Kidney glomerular epithelial cell (primary cell): Measurements from ENCODE around the gene CTCFL.
"Not testable (repeated sequence)": the region's sequence is repeated elsewhere in the genome, so short reads cannot be mapped to it uniquely, and the experiment has no call there.

ENCODE experiments used
- DNase-seq: peaks from one replicate; lab custom pipeline; 2025; lab: John Stamatoyannopoulos, UW

CTCFL gene

DNA sequence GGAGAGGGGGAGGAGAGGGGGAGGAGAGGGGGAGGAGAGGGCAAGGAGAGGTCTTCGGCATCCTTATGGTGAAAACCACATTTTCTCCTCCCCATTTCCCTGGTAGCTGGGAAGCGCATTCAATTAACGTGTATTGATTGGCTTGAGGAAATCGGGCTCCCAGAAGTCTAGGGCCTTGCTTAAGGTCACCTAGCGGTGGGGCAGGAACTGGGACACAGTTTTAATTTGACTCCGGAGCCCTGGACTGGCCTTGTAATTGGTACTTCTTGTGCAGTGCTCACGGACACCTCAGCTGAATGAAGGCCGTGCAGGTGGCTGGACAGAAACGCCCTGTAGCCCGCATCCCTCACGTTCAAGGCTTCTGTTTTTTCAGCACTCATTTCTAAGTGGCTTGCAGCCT lies 42.8 kb downstream of the CTCFL start:
- no peak for DNase-seq

DNA sequence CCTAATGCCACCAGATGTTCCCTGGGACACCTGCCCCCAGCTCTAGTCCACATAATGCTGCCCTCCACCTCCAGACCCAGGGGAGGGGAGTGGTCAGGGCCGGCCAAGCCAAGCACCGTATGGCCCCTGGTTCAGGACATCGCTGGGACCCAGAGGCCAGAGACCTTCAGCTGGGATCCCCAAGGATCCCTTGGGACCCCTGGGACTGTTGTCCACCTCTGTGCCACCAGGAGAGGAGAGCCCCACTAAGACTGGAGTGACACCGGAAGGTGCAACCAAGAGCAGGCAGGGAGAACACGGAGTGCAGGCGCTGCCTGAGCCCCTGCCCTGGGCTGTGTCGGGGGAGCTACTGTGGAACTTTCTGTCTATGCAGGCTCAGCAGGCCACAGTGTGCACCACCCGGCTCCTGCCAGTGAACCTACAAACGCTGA lies 43.6 kb downstream of the CTCFL start:
- DNase-seq, result no peak

DNA sequence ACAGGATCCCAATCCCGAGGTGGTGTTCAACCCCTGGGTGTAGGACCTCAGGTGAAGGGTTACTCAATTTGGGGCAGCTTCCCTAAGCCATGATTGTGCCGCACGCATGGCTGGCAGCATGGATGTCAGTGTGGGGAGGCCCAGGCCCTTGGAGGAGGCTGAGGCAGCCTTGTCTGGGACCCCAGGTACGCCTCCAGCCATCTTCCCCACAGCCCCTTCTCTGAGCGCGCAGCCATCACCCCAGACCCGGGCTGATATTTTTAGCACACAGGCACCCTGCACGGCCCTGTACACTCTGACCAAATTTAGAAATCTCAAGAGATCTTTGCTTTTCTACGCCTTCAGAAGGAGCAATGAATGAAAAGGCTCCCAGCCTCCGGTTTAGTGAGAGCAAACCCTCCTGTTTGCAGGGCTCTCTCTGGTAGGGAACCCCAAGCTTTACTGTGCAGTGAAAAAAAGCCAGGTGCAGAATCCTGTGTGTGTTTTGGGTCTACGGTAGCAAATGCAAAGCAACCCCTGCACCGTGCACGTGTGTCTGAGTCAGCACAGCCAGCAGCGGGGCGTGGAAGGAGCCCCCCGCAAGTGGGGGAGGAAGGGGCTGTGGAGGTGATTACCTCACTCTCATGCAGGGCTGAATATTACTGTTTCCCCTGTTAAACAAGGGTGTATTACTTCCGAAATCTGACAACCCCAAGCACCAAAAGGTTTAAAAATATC lies 44.3 kb downstream of the CTCFL start:
- no peak for DNase-seq

DNA sequence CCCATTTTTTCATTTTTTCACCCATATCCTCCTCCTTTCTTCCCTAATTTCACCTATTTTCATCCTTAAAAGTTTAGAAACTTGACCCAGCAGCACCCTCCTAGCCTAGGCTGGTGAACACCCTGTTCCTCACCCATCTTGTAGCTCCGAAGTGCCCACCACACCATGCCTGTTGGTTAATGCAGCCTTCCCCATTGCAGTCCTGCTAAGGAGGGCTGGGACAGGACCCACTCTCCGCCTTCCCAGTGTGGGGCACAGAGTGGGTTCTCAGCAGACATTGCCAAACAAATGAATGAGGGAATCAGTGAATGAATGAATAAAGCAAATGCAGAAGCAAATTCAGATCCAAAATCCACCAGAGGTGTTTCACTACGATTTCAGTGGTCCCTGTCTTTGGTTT lies 45.7 kb downstream of the CTCFL start:
- DNase-seq, result no peak

DNA sequence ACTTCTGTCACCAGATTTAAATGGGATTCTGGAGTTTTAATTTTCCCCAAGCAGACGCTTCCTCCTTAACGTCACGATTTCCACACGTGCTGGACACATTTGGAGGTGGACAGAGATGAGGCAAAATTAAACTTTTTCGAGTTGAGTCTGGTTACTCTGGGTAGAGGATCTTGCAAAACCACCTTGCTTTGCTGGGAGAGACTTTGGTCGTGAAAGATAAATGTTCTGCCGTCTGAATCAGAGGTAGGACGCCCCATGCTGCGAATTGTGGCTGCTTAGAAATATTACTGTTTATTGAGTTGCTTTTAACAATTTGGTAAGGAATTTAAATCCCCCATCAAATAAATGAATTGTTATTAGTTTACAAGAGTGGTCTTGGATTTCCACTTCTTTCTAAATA lies 46.8 kb downstream of the CTCFL start:
- no peak for DNase-seq

DNA sequence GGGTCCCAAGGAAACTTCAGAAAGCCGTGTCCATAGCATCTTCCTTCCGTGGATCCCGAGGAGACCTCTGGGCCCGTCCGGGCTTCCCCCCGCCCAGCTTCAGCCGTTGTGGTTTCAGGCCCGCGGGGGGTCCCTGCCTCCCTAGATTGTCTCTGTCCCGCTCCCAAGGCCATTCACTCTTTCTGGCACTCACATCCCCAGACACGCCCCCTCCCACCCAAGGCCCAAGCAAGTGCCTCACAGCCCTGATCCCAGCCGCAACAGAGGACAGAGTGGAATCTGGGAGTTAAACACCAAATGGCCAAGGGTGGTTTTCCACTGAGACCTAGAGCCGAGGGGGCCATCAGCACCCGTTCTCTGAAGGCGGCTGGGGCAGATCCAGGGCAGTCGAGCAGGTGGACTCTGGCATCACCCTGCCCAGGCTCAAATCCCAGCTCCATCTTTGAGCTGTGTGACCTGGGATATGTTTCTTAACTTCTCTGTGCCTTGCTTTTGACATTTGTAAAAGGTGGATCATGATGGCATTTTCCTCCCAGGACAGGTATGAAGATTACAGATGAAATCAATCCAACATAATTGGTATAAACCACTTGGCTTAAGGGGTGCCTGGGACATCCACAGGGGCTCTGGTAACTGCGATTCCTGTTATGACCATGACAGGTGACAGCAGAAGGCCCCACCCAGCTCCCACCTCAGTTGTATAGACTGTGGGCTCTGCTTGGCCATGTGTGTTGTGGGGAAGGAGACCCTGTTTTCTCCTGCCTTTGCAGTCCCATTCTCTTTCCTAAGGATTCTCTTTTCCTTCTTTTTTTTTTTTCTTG lies 48.1 kb downstream of the CTCFL start:
- DNase-seq, result no peak

DNA sequence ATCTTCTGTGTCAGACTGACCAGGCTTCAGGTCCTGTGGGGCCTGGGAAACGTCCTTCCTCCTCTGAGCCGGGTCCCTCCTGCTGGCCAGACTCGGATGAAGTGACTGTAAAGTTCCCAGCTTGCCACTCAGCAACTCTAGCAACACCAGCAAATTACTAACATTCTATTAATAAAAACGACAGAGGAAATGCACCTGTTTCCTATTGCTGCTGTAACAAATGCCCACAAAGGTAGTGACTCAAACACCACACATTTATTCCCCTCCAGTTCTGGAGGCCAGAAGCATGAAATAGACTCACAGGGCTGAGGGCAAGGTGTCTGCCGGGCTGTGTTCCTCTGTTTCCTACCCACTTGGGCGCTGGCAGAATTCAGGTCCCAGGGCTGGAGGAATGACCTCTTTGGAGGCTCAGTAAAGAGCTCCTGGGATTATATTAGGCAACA lies 48.8 kb downstream of the CTCFL start:
- DNase-seq, result no peak

DNA sequence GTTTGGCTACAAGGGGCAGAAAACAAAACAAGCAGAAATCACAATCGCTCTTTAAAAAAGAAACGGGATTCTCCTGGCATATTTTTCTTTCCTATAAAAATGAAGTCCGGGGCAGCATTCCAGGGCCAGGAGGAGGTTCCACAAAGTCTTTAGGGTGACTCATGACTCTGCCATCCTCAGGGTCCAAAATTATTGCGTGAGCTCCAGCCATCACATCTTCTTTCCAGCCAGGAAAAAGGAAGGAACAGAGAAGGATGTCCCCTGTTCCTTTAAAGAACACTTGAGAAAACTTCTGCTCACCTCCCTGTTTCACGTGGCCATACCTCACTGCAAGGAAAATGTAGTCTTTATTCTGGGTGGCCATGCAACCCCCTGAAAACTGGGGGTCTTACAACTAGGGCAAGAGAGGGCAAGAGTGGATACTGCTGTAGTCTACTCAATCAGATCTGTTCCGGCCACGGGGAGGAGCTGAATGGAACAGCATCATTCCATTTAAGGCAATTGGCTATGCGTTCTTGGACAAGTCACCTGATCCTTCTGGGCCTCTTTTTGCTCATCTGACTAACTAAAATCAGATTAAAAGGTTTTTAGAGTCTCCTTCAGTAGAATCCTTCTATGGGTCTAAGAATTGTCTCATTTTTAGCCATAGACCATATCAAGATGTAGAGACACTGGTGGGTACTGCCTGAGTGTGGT lies 49.4 kb downstream of the CTCFL start:
- DNase-seq, result no peak

DNA sequence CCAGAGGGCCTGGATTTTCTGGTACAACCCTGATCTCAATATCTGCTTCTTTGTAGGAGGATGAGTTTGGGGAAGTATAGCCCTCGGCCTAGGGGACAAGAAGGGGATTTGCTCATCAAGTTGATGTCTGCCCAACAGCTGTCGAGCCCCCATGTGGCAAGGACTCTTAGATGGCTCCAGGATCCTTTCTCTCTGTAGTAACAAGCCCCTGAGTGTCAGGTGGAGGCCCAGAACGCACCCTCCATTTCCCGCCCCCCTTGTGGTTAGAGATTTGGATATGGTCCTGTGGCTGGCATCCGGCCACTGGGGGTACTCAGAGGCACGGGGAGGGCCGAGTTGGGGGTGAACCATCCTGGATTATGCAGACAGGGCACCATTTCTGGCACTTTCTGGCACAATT lies 50.1 kb downstream of the CTCFL start:
- no peak for DNase-seq

DNA sequence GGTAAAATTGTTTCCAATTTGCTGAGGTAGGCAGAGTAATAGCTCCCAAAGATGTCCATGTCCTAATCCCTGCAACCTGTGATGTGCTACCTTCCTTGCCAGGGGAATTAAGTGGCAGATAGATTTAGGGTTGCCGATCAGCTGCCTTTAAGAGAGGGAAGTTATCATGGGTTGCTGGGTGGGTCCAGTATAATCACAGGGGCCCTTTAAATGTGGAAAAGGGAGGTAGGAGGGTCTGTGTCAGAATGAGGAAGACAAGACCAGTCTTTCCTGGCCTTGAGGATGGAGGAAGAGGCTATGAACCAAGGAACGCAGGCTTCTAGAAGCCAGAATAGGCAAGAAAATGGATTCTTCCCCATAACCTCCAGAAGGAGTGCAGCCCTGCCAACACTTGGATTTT lies 50.7 kb downstream of the CTCFL start:
- DNase-seq, result no peak

DNA sequence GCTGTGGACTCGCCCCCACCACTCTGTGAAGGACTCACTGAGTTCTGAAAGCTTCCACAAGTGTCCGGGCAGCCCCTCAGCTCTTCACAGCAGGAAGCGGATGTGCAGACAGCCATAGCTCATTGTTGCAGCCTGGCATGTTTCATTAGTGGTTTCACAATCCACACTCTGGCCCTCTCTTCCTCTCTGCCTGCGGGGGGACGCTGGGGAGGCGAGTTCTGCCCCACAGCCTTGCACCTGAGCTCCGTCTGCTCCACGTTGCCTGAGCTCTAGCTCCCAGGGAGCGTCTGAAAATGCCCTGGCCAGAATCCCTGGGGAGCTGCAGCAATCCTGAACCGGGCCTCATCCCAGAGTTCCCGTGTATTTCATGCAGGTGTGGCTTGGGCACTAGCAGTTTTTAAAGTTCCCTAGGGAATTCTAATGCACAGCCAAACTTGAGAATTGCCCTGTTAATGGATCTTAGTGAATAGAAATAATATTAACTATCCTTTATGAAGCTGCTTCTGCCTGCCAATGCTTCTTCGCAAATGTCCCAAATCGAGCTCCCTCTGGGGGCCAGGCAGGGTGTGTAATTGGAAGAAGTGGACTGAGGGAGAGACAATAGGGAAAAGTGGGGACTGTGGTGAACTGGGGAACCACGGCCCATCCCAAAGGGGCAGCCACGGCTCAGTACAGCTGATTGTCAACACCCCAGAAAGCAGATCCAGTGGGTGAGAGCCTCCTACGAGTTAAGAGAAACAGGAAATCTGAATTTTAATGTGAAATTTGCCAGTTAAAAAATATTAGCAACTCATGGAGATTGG lies 51.5 kb downstream of the CTCFL start:
- no peak for DNase-seq

DNA sequence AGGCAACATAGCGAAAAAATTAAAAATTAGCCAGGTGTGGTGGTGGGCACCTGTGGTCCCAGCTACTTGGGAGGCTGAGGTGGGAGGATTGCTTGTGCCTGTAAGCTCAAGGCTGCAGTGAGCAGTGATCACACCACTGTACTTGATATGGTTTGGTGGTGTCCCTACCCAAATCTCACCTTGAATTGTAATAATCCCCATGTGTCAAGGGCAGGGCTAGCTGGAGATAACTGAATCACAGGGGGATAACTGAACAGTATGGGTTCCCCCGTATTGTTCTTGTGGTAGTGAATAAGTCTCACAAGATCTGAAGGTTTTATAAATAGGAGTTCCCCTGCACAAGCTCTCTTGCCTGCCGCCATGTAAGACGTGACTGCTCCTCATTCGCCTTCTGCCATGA lies 52.5 kb downstream of the CTCFL start:
- not testable (repeated sequence) for DNase-seq

DNA sequence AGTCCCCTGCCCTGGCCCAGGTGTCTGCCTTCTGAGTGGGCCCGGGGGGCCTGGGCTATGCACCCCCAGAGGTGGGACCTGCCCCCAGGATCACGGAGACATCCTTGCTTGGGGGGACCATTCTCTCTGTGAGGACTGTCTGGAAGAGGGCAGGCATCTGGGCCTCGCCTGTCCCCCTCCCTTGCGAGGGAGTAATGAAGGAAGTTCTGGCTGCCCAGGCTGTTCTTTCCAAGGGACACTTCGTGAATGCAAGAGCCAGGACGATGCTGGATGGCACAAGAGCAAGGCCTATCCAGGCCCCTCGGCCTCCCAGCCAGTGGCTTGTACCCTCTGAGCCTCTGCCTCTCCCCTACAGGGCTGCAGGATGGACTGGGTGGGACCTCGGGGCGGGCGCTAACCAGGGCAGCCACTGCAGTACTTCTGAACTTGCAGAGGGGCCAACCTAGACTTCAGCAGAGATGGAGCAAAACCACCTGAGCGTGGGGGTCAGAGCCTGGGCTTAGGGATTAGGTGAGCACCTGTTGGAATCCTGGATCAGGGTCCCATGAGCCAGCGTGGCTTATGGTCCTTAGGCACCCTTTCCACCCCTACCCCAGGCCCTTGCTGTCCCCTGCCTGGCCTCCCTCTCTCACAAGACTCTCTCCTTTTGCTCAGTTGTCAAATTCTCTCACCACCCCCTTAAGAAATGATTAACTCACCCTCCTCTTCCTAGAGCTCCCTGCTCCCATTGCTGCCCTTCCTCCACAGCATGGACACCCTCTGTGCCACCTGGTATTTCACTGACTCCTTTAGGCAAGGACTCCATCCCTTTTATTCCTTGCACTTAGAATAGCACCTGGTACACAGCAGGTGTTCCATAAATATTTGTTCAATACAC lies 53.2 kb downstream of the CTCFL start:
- no peak for DNase-seq

DNA sequence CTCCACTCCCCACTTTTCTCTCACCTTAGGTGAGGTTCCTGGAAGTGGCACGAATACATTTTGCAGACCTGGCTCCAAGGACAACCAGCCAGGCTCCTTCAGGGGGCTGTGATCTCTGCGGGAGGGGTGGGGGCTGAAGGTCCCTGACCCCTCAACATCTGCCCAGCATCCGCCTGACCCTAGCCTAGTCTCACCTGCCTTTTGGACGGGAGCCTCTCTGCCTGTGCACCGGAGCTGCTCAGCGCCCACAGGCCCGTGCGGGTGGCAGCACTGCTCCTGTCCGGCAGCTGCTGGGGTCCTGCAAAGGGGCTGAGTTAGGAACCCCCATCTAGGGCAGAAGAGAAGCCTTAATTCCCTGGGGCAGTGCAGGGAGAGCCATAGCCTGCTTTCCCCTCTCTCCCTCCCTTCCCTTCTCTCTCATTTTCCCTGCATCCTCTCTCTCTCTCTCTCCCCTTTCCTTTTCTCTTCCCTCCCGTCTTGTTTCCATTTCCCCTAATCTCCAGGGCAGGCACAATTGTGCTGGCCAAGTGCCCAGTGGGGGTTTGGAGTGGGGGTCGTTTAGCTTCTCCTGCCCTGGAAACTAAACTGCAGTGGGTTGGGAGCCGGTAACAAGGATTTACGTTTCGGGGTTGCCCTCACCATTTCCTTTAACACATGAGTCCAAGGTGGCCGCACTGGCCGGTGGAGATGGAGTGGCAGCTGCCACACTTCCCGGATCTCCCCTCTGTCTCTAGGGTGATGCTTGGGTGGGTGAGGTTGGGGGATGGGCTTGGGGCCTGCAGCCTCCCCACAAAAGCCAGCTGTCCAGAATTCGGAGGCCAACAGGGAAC lies 54.1 kb downstream of the CTCFL start:
- DNase-seq, result no peak

DNA sequence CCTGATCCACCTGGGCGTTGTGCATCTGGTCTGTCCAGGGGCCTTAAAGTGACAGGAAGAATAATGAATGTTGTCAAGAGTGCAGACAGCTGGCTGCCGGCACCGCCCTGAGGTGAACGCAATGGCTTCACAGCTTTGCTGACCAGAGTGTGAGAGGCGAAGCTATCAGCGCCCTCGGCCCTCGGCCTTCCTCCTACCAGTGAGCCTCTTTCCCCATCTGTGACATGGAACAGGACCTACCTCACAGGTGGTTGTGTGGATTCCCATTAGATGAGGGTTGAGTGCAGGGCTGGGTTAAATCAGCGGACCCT lies 54.8 kb downstream of the CTCFL start:
- DNase-seq, result no peak

DNA sequence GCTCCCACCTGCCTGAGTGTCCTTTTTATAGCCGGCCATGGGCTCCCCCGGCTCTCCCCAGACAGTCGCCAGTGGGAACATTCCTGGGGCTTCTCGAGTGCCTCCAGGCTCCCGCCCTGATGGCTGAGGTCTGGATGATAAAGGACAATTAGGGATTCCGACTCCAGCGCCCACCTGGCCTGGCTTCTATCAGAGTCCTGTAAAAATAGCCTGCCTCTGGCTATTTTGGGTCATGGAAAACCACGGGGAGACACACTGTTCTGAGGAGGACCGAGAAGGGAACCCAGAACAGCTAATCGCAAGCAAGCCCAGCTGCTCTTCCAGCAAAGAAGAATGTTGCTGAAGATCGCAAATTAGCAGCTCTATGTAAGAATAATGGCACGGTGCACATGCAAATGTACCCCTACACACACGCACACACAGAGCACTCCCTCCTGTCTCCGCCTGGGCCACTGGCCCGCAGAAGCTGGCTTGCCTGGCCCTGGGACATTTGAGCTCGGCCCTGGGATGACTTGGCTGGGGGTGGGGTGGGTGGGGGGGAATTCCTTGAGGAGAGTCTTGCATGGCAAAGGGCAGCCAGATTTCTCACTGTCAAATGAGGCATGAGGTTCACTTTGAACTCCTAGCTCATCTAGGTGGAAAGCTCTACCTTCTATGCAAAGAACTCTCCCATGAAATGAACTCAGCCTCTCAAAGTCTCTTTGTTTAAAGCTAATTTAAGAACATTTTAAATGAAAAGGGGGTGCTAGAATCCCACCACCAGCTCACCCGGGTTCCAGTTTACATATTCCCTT lies 55.3 kb downstream of the CTCFL start:
- no peak for DNase-seq

DNA sequence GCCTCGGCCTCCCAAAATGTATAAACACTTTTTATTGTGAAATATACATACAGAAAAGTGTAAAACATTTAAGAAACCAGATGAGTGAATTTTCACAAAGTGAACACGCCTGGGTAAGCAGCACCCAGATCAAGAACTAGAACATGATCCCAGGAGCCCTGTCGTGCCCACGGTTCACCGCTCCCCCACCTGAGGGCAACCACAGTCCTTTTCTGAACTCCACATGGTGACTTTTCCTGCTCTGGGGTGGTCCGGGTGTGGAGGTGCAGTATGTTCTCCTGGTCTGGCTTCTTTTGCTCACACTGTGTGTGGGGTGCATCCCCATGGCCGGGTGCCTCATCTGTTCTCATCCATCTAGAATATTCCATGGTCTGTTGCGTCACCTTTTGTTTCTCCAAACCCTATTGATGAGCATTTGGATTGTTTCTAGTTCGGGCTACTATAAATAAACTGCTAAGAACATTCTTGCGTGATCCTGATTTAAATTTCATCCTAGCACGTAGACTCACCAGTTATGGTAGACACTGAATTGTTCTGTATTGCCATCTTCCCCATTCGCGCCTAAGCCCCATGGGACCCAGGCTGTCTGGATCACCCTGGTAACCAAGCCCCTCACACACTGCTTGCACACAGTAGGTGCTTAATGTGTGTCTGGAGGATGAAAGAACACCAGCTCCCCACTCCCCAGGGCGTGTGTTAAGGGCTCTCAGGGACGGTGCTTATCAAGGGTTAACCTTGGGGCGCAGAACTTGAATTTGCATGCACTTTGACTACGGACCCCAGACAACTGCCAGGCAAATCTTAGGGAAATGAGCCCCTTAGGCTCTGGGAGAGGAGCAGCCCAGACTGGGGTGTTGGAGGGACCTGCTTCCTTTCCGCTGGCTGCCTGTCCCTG lies 56.2 kb downstream of the CTCFL start:
- no peak for DNase-seq

DNA sequence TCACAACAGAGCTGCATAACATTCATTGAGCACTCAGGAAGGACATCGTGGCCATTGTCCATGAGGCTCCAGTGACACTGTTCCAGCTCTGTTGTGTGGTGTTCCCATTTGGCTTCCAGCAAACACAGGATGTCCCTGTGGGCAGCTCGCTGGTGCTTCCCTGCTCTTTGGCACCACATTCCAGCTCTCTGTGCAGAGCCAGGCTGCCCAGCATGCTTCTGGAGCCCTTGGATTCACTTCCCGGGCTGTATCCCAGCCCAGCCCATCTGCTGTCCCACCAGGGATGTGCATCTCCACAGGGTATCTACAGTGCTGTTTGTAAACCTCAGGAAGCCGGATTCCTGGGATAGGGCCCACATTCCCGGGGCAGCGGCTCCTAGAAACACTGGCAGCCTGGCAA lies 57.2 kb downstream of the CTCFL start:
- DNase-seq, result no peak

DNA sequence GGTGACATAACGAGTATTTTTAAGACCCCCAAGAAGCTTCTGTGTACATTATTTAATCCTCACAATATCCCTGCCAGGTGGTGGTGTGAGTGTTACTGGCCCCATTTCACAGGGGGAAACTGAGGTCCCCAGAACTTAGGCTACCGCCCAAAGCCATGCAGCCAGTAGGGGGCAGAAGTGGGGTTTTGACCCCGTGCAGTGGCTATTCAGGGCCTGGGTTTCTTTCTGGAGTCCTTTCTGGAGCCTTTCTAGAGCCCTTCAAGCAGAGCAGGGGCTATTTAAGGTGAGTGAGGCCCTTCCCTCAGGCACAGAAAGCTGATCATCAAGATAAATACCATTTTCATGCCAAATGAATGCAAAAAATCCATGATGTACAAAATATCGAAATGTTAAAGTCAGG lies 59.0 kb downstream of the CTCFL start:
- no peak for DNase-seq
